OCI-LY3 (cell line): ENCODE data around the gene ICA1.

ENCODE experiments used
- H2AFZ ChIP-seq: fragments of 200-600, 300-600 bp; shearing (Covaris generic); 2 replicates; pipeline ENCODE4 v1.6.0; 2014; ENCODE audit warnings: antibody characterized with exemption, low read depth, low read length
- H3K27ac ChIP-seq: fragments of 200-600, 300-600 bp; sonication (generic); 2 replicates; pipeline ENCODE4 v1.5.1; 2014; ENCODE audit warnings: mild to moderate bottlenecking, low read length, moderate library complexity, mixed read lengths
- H3K27me3 ChIP-seq: fragments of 200-600, 300-600 bp; sonication (generic); 2 replicates; pipeline ENCODE4 v1.6.1; 2014; ENCODE audit warnings: low read depth, low read length, mixed read lengths
- H3K36me3 ChIP-seq: fragments of 200-600, 300-600 bp; sonication (generic); replicated peaks from 2 replicates; pipeline ENCODE3; 2014; ENCODE audit warnings: low read depth, low read length, mixed read lengths
- H3K4me1 ChIP-seq: fragments of 300-600, 200-600 bp; sonication (generic); 2 replicates; pipeline ENCODE4 v1.6.1; 2014; ENCODE audit warnings: low read length, mixed read lengths
- H3K4me2 ChIP-seq: fragments of 200-600, 300-600 bp; sonication (generic); 2 replicates; pipeline ENCODE4 v1.6.1; 2014; ENCODE audit warnings: low read length, mixed read lengths
- H3K4me3 ChIP-seq: fragments of 300-600, 200-600 bp; sonication (generic); 2 replicates; pipeline ENCODE4 v1.5.1; 2014; ENCODE audit warnings: antibody characterized with exemption, mild to moderate bottlenecking, low read length, moderate library complexity
- H3K79me2 ChIP-seq: fragments of 300-600, 200-600 bp; shearing (Covaris generic); 2 replicates; pipeline ENCODE4 v1.6.1; 2014; ENCODE audit warnings: mild to moderate bottlenecking, low read length, mixed read lengths
- H3K9ac ChIP-seq: fragments of 300-600, 200-600 bp; shearing (Covaris generic); 2 replicates; pipeline ENCODE4 v1.6.0; 2014; ENCODE audit warnings: mild to moderate bottlenecking, low read length, moderate library complexity
- H3K9me3 ChIP-seq: fragments of 200-600, 300-600 bp; shearing (Covaris generic); 2 replicates; pipeline ENCODE4 v1.6.1; 2014; ENCODE audit warnings: low read length, mixed read lengths; ENCODE audit not compliant: insufficient read depth
- H4K20me1 ChIP-seq: fragments of 200-600, 300-600 bp; sonication (generic); 2 replicates; pipeline ENCODE4 v1.6.1; 2016; ENCODE audit warnings: low read length, mixed read lengths; ENCODE audit not compliant: insufficient read depth
- EZH2phosphoT487 ChIP-seq: fragments of 200-600 bp; shearing (Covaris generic); IDR thresholded peaks from 2 replicates; pipeline ENCODE4 v1.6.1; 2018; ENCODE audit warnings: antibody characterized with exemption, mixed run types, low read depth
- TF ChIP-seq, protein P1 (sequence below): fragments of 200-600, 300-600 bp; sonication (generic); IDR thresholded peaks from 2 replicates; pipeline ENCODE4 v1.5.1; 2014; ENCODE audit warnings: antibody characterized with exemption, low read length, low read depth

Gene ICA1

GRCh38 chr7:8261711-8262695 is at the start of gene ICA1:
TSS of gene ICA1 (minus strand) at chr7:8262167. CDS start at chr7:8235926, 26,241 bp downstream.
- peak within 1 kb of the TSS; percentile 93 for H2AFZ ChIP-seq
- H3K4me3 ChIP-seq, result peak within 1 kb of the TSS; percentile 90
- peaks cover 21% of the 10 kb centered on the region for H3K27me3 ChIP-seq
- TF ChIP-seq EZH2phosphoT487, result no peak
- TF ChIP-seq, protein P1, sequence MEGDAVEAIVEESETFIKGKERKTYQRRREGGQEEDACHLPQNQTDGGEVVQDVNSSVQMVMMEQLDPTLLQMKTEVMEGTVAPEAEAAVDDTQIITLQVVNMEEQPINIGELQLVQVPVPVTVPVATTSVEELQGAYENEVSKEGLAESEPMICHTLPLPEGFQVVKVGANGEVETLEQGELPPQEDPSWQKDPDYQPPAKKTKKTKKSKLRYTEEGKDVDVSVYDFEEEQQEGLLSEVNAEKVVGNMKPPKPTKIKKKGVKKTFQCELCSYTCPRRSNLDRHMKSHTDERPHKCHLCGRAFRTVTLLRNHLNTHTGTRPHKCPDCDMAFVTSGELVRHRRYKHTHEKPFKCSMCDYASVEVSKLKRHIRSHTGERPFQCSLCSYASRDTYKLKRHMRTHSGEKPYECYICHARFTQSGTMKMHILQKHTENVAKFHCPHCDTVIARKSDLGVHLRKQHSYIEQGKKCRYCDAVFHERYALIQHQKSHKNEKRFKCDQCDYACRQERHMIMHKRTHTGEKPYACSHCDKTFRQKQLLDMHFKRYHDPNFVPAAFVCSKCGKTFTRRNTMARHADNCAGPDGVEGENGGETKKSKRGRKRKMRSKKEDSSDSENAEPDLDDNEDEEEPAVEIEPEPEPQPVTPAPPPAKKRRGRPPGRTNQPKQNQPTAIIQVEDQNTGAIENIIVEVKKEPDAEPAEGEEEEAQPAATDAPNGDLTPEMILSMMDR, result no peak
- H4K20me1 ChIP-seq, result no peaks in the 10 kb centered on the region
- H3K36me3 ChIP-seq, result no peaks in the 10 kb centered on the region
- peaks cover 5% of the 10 kb centered on the region for H3K4me1 ChIP-seq
- H3K79me2 ChIP-seq, result no peaks in the 10 kb centered on the region
- H3K9me3 ChIP-seq, result no peaks in the 10 kb centered on the region
- peak within 1 kb of the TSS; percentile 33 for H3K9ac ChIP-seq
- H3K27ac ChIP-seq, result no peak within 1 kb of the TSS
- peak within 1 kb of the TSS; percentile 74 for H3K4me2 ChIP-seq

GRCh38 chr7:8310876-8311275 is 48.9 kb upstream of the ICA1 start:
- Histone ChIP-seq H3K4me3 (no peak overlapping the region), H2AFZ (no peak overlapping the region), H3K27ac (no peak overlapping the region), H3K79me2 (no peaks in the 10 kb centered on the region), H3K9me3 (no peaks in the 10 kb centered on the region), H3K36me3 (no peaks in the 10 kb centered on the region), H3K4me1 (no peaks in the 10 kb centered on the region), H3K9ac (no peak overlapping the region), H4K20me1 (no peaks in the 10 kb centered on the region), H3K27me3 (no peaks in the 10 kb centered on the region), H3K4me2 (no peak overlapping the region)
- TF ChIP-seq, protein P1, result no peak
- TF ChIP-seq EZH2phosphoT487, result no peak

- Histone ChIP-seq H3K36me3 (no peaks in the 10 kb centered on the region), H3K27ac (no peak overlapping the region), H3K4me2 (no peak overlapping the region), H2AFZ (no peak overlapping the region), H4K20me1 (no peaks in the 10 kb centered on the region), H3K27me3 (no peaks in the 10 kb centered on the region), H3K79me2 (no peaks in the 10 kb centered on the region), H3K9me3 (no peaks in the 10 kb centered on the region), H3K4me3 (no peak overlapping the region), H3K9ac (no peak overlapping the region), H3K4me1 (no peaks in the 10 kb centered on the region)
- TF ChIP-seq, protein P1, result no peak
- no peak for TF ChIP-seq EZH2phosphoT487
Measured at GRCh38 chr7:8305625-8306388, 43.8 kb upstream of the ICA1 start.

DNA sequence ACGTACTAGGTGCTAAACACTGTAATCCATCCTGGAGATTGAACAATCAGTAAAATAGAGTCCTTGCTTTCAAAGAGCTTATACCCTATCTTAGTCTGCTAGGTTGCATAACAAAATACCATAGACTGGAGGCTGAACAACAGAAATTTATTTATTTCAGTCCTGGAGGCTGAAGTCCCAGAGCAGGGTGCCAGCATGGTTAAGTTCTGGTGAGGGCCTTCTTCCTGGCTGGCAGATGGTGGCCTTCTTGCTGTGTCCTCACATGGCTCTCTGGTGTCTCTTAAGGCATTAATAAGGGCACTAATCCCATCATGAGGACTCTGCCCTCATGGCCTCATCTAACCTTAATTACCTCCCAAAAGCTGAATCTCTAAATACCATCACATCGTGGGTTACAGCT is 43.1 kb upstream of the ICA1 start:
- Histone ChIP-seq H3K4me3 (no peak overlapping the region), H3K79me2 (no peaks in the 10 kb centered on the region), H3K36me3 (no peaks in the 10 kb centered on the region), H2AFZ (no peak overlapping the region), H3K4me1 (no peaks in the 10 kb centered on the region), H4K20me1 (no peaks in the 10 kb centered on the region), H3K9ac (no peak overlapping the region), H3K4me2 (no peak overlapping the region), H3K9me3 (no peaks in the 10 kb centered on the region), H3K27ac (no peak overlapping the region), H3K27me3 (no peaks in the 10 kb centered on the region)
- TF ChIP-seq, protein P1, result no peak
- no peak for TF ChIP-seq EZH2phosphoT487
